Measurements from ENCODE around the gene SEC11A.
"Not testable (repeated sequence)": the region's sequence is repeated elsewhere in the genome, so short reads cannot be mapped to it uniquely, and the experiment has no call there.

The SEC11A gene

GRCh38 chr15:84716036-84716732, at the start of gene SEC11A:
TSS of gene SEC11A (minus strand) at chr15:84716139. CDS start at chr15:84716075, 64 bp downstream.
- DNase-seq = peak; percentile 88 to 100 (median 98)

GRCh38 chr15:84765675-84766074, 49.7 kb upstream of the SEC11A start:
- DNase-seq = no peak

DNA sequence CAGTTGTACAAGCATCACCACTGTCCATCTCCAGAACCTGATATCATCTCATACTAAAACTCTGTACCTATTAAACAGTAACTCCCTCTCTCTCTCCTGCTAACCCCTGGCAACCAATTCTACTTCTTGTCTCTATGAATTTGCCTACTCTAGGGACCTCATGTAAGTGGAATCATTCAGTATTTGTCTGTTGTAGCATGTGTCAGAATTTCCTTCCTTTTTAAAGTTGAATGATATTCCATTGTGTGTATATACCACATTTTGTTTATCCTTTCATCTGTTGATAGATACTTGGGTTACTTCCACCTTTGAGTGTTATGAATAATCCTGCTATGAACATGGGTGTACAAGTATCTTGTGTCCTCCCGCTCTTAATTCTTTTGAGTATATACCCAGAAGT, 49.0 kb upstream of the SEC11A start:
- DNase-seq = no peak

GRCh38 chr15:84764585-84764984, 48.6 kb upstream of the SEC11A start:
- no peak for DNase-seq

DNA sequence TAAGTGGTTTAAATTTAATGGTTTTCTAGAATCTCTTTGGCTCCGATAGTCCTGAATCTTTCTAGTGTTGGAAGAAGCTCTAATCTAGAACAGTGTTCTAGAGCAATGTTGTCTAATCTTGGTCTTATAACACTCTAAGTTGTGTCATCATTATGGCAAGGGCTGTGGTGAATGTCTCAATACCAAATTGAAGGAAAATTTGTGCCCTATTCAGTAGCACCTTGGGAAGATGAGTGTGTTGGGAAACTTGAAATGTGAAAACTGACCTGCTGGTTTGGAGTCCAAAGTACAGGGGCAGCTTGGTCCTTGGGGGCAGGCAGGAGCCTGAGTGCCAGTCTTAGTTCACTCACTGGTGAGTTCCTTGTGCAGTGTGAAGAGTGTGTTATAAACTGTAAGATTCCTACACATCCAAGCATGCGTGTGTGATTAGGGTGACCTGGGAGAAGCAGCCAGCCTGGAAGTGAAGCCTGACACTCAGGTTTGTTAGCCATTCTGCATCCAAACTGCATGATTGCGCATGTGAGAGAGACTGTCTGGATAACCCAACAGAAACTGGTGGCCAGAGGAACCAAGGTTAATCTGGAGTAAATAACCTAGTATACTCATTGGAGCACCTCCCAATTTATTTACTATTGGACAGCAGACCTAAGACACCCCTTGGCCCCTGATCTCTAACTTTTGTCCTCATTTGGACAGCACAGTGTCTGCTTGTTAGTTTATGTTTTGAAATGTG, 47.1 kb upstream of the SEC11A start:
- no peak for DNase-seq

DNA sequence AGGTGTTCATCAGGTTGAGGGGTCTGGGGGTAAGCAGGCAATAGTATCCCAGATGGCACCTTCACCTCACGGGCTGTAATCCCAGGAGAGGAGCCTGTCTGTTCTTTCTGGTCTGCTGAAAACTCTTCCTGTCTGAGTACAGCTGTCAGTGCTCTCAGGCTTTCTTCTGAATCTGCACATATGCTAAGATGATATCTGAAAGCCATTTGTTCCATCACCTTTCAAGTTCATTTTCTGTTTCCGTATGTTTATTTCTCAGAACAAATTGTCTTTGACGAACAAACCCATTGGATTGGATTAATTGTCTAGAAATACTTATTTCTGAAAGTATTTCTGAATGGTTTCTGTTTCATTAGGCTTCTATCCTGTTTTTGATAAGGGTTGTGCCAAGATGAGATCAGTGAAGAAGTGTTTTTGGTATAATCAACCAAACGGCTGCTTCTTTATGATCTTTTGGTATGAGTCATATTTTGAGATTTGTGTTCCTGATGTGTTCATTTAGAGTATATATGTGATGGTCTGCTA, 45.7 kb upstream of the SEC11A start:
- no peak for DNase-seq

DNA sequence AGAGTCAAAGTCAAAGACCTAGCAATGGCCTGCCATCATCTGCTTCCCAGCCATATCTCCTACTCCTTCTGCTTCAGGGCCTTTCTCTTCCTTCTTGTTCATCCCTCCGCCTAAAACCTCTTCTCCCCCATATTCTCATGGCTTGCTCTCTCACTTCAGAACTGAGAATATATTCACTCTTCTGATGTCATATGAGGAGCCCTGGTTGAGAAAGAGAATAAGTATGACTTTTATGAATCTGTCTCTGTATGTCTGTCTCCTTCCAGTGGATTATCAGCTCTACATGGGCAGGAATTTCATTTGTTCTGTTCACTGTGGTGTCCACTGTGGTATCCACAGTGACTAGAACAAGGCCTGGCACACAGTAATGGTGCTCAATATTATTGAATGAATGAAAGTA, 44.3 kb upstream of the SEC11A start:
- no peak for DNase-seq

DNA sequence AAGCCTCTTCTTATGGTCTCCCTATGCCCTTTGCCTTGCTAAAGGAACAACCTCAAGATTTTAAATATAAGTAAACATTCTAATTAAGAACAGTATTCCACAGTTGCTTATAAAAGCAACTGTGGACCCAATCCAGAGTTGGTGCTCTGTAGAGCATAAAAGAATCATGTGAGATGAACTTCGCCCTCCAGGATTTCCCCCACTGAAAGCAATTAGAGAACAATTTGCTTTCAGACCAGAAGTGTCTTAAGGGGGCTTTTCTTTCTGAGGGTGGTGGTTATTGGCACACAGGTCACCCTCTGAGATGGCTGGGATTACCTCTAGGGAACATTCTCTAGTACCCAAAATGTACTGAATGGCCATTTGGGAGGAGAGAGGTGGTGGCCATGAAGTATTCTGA, 43.1 kb upstream of the SEC11A start:
- no peak for DNase-seq

- no peak for DNase-seq
Observed at GRCh38 chr15:84755736-84756527, 40.0 kb upstream of the SEC11A start.

DNA sequence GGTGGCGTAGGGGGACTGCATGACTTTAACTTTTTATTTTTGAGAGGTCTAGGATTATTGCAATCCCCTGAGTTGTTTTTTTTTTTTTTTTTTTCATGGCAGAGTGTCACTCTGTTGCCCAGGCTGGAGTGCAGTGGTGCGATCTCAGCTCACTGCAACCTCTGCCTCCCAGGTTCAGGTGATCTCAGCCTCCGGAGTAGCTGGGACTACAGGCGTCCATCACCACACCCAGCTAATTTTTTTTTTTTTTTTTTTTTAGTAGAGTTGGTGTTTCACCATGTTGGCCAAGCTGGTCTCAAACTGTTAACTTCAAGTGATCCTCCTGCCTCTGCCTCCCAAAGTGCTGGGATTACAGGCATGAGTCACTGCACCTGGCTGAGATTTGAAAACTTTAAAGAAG, 39.0 kb upstream of the SEC11A start:
- not testable (repeated sequence) for DNase-seq

DNA sequence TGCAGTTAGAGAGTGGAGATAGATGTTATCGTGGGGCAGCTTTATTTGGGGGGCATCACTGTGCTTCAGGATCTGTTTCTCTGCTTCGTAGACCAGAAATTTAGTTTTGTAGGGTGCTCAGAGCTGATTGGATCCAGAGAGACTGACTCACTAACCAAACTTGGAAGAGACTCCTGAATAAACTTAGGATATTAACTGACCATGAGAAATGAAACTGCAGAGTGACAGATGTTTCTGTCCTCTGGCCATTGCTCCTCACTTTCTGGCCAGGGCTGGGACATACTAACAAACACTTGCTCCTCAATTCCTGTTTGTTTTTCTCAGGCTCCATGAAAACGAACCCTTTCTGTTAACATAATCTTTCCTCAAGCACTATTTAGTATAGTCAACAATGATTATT, 36.8 kb upstream of the SEC11A start:
- DNase-seq = no peak

DNA sequence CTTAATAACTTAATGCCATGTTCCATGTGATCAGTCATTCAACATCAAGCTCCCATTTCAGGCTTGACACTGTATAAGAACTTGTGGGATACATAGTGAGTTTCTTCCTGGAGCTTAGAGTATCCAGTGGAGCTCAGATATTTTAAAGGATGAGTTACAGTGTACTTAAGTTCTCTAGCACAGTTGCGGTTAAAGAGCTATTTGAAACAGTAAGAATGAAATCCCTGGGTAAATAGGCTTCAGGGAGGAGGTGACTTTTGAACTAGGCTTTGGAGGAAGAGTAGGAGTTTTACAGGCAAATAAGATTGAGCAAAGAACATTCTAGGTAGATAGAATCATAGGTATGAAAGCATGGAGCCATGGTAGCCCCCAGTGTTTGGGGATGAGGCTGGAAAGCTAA, 36.3 kb upstream of the SEC11A start:
- no peak for DNase-seq

DNA sequence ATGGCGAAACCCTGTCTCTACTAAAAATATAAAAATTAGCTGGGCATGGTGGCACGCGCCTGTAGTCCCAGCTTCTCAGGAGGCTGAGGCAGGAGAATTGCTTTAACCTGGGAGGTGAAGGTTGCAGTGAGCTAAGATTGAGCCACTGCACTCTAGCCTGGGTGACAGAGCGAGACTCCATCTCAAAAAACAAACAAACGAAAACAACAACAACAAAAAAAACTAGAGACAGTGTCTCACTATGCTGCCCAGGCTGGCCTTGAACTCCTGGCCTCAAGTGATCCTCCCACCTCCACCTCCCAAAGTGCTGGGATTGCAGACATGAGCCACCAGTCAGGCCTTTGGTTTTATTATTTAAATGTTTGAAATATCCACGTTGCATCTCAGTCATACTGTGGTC, 35.8 kb upstream of the SEC11A start:
- not testable (repeated sequence) for DNase-seq

- peak in 1 of 14 donors; percentile 3 for DNase-seq
Observed at GRCh38 chr15:84750583-84751092, 34.7 kb upstream of the SEC11A start.

- DNase-seq = peak in 8 of 14 donors; percentile 45 to 67 (median 58)
Observed at GRCh38 chr15:84749111-84749991, 33.4 kb upstream of the SEC11A start.

GRCh38 chr15:84748274-84749110, 32.6 kb upstream of the SEC11A start, which contains the start of gene ZNF592:
TSS of gene ZNF592 (plus strand) at chr15:84748592. CDS start at chr15:84782676, 34,084 bp downstream.
- peak; percentile 26 to 92 (median 80) for DNase-seq

GRCh38 chr15:84747416-84748273, 31.7 kb upstream of the SEC11A start:
- DNase-seq = peak in 12 of 14 donors; percentile 40 to 90 (median 82)

- peak in 1 of 14 donors; percentile 58 for DNase-seq
Observed at GRCh38 chr15:84741121-84741520, 25.2 kb upstream of the SEC11A start.

- DNase-seq = peak in 1 of 14 donors; percentile 65
Observed at GRCh38 chr15:84740691-84741090, 24.8 kb upstream of the SEC11A start.

Data from C1 segment of cervical spinal cord (tissue), 14 donors.